A673 (cell line): ENCODE measurements around the gene WDR62. TPM values are rescaled to one million over a fixed set of nuclear protein-coding genes. Genes with fewer than 3 reads are reported as not detected.
A peak's percentile ranks its signal among the peaks of the same experiment; 100 is the strongest.

Source experiments
- BruUV-seq: library from RNA; stranded (reverse); fragments of 400-500 nt; replicated peaks from 2 replicates; lab custom pipeline; 2021; lab: Mats Ljungman, UMichigan
- CTCF ChIA-PET: fragments of 300-600 bp; sonication (Branson Sonifier 250); formaldehyde crosslinking; loops from one replicate; lab custom pipeline; 2022; ENCODE audit warnings: antibody characterized with exemption; lab: Charles Lee
- POLR2A ChIA-PET: fragments of 300-600 bp; sonication (Branson Sonifier 250); formaldehyde crosslinking; loops from one replicate; lab custom pipeline; 2022; ENCODE audit warnings: antibody characterized with exemption; ENCODE audit not compliant: low non-redundant PET; lab: Charles Lee
- DNase-seq: peaks from one replicate; pipeline ENCODE4 v3.0.0-alpha.2; 2015; ENCODE audit warnings: low spot score
- H3K27ac ChIP-seq: fragments of 200-600 bp; sonication (generic); 2 replicates; pipeline ENCODE4 v1.5.1; 2016; ENCODE audit warnings: mixed run types, low read depth, mild to moderate bottlenecking, mixed read lengths, antibody characterized with exemption, low read length; ENCODE audit not compliant: poor library complexity, severe bottlenecking
- H3K27me3 ChIP-seq: fragments of 200-600 bp; sonication (generic); replicated peaks from 2 replicates; pipeline ENCODE4 v1.6.1; 2017; ENCODE audit warnings: mixed run types, low read depth, mild to moderate bottlenecking, mixed read lengths, antibody characterized with exemption, low read length; ENCODE audit not compliant: insufficient read depth, poor library complexity
- H3K36me3 ChIP-seq: fragments of 200-600 bp; sonication (generic); 2 replicates; pipeline ENCODE4 v1.6.1; 2016; ENCODE audit warnings: mixed run types, mild to moderate bottlenecking, mixed read lengths, antibody characterized with exemption, low read length; ENCODE audit not compliant: insufficient read depth, poor library complexity, severe bottlenecking
- H3K4me1 ChIP-seq: fragments of 200-600 bp; sonication (generic); 2 replicates; pipeline ENCODE4 v1.6.1; 2017; ENCODE audit warnings: mixed run types, mild to moderate bottlenecking, mixed read lengths, antibody characterized with exemption, low read length; ENCODE audit not compliant: insufficient read depth, poor library complexity, severe bottlenecking
- H3K4me3 ChIP-seq: fragments of 200-600 bp; sonication (generic); 2 replicates; pipeline ENCODE4 v1.5.1; 2016; ENCODE audit warnings: low read depth, mixed run types, mild to moderate bottlenecking, mixed read lengths, low read length; ENCODE audit not compliant: poor library complexity, severe bottlenecking
- H3K9me3 ChIP-seq: fragments of 200-600 bp; sonication (generic); 2 replicates; pipeline ENCODE4 v1.6.1; 2016; ENCODE audit warnings: mixed run types, low read depth, mild to moderate bottlenecking, mixed read lengths, antibody characterized with exemption, low read length; ENCODE audit not compliant: poor library complexity, severe bottlenecking
- CTCF ChIP-seq: fragments of 300-800, 200-600 bp; sonication (generic); conservative IDR thresholded peaks from 2 replicates; pipeline ENCODE4 v1.5.1; 2017; ENCODE audit warnings: low read depth, mild to moderate bottlenecking, antibody characterized with exemption, low read length, moderate library complexity, mixed read lengths
- EZH2 ChIP-seq: fragments of 200-600 bp; sonication (generic); IDR thresholded peaks from 2 replicates; pipeline ENCODE4 v1.6.1; 2017; ENCODE audit warnings: borderline replicate concordance, low read depth, mild to moderate bottlenecking, mixed read lengths, antibody characterized with exemption, low read length; ENCODE audit not compliant: poor library complexity, severe bottlenecking
- intact Hi-C: fragments of 100-400 bp; cut with micrococcal nuclease; formaldehyde crosslinking; loops from one replicate; pipeline ENCODE4 v1.10.0; 2022; ENCODE audit not compliant: unreplicated experiment
- total RNA-seq: library from RNA; stranded (reverse); gene quantifications from 2 replicates; pipeline ENCODE4 v1.2.3, GENCODE V29; 2021

Gene WDR62
- total RNA-seq, 1 experiment from 2014 or later: 40.4 TPM

- CTCF ChIA-PET: no interaction called here
- Histone ChIP-seq H3K27me3 (no peaks in the 10 kb centered on the region), H3K36me3 (no peaks in the 10 kb centered on the region), H3K4me3 (peak overlapping the region; percentile 44), H3K9me3 (no peaks in the 10 kb centered on the region), H3K27ac (peak overlapping the region; percentile 56), H3K4me1 (no peaks in the 10 kb centered on the region)
- TF ChIP-seq EZH2 (no peak), CTCF (no peak)
- POLR2A ChIA-PET: no interaction called here
- intact Hi-C loops: no loop called here
- no TSS peak for BruUV-seq
- peak; percentile 65 for DNase-seq
Measured at GRCh38 chr19:36009220-36009619, 45.5 kb upstream of the WDR62 start.

GRCh38 chr19:36009633-36010379, 44.9 kb upstream of the WDR62 start:
- no peak for DNase-seq
- BruUV-seq: no TSS peak
- Histone ChIP-seq H3K36me3 (no peaks in the 10 kb centered on the region), H3K4me3 (peak overlapping the region; percentile 44), H3K27ac (peak overlapping the region; percentile 56), H3K9me3 (no peaks in the 10 kb centered on the region), H3K27me3 (no peaks in the 10 kb centered on the region), H3K4me1 (peaks cover 4% of the 10 kb centered on the region)
- intact Hi-C loops: no loop called here
- CTCF ChIA-PET: no interaction called here
- POLR2A ChIA-PET: no interaction called here
- TF ChIP-seq EZH2 (no peak), CTCF (no peak)

GRCh38 chr19:36010402-36010801, 44.3 kb upstream of the WDR62 start:
- CTCF ChIA-PET: no interaction called here
- TF ChIP-seq EZH2 (no peak), CTCF (no peak)
- no peak for DNase-seq
- intact Hi-C loops: no loop called here
- H3K27me3 ChIP-seq: no peaks in the 10 kb centered on the region
- BruUV-seq: no TSS peak
- no peak overlapping the region for H3K27ac ChIP-seq
- peaks cover 7% of the 10 kb centered on the region for H3K4me1 ChIP-seq
- no peaks in the 10 kb centered on the region for H3K9me3 ChIP-seq
- POLR2A ChIA-PET: no interaction called here
- H3K36me3 ChIP-seq: no peaks in the 10 kb centered on the region
- no peak overlapping the region for H3K4me3 ChIP-seq
